ENCODE measurements around the gene PPP1R12C. TPM values are rescaled to one million over a fixed set of nuclear protein-coding genes. Genes with fewer than 3 reads are reported as not detected.

Gene PPP1R12C
- polyA plus RNA-seq, 3 donors, result 2.1 to 206 (median 2.6) TPM

DNA sequence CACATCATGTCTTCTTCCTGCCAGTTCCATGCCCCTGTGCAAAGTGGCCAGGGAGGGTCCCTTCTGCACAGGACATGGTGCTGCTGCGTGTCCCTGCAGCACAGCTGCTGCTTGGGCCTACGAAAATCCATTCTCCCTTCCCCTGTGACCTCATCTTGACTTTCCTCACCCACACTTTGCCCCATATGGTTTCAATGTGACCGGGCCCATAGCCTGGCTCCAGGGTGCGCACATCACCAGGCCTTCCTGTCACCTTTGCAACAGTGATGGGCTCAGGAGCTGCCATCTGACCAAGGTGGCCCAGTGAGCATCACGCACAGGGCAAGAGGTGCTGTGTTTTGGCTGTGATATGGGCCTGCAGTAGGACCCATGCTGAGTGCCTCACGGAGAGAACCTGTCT lies 10.8 kb downstream of the PPP1R12C start:
- H3K9me3 ChIP-seq (replicated peaks in 1 of 2; ENCODE audit: control insufficient read depth in 1 of 2, insufficient read depth in 1 of 2, low read length in 2 of 2), result peaks cover 0 to 11% of the 10 kb centered on the region in 2 donors
- Mint-ChIP-seq H3K4me1 (peaks cover 3% of the 10 kb centered on the region), H3K36me3 (peaks cover 53 to 77% of the 10 kb centered on the region in 2 donors), H3K27me3 (ENCODE audit: low read depth in 3 of 3) (peaks cover 0 to 1% (median 0%) of the 10 kb centered on the region in 3 donors), H3K27ac (no peak overlapping the region), H3K9me3 (peaks cover 1 to 8% (median 5%) of the 10 kb centered on the region in 7 donors), H3K4me3 (no peak overlapping the region)
- no peak overlapping the region for H3K4me3 ChIP-seq (replicated peaks in 1 of 3; ENCODE audit: low read depth in 2 of 3, low read length in 3 of 3)
- no peak overlapping the region for H2AFZ ChIP-seq (ENCODE audit: insufficient read depth, low read depth, low read length, poor library complexity, severe bottlenecking)
- H3K27ac ChIP-seq (ENCODE audit: low read depth in 1 of 2, low read length in 2 of 2), result no peak overlapping the region
- WGBS (ENCODE audit: insufficient coverage), result 92% methylated on average over 6 of the region's 6 CpGs
- peaks cover 46% of the 10 kb centered on the region for H3K79me2 ChIP-seq (ENCODE audit: insufficient read depth, low read length)
- intact Hi-C loops (cut with micrococcal nuclease), result no loop called here
- no peaks in the 10 kb centered on the region for H3K27me3 ChIP-seq (ENCODE audit: control insufficient read depth in 2 of 2, insufficient read depth in 2 of 2, low read length in 2 of 2)
- no peak overlapping the region for H3K4me2 ChIP-seq (replicated peaks; ENCODE audit: extremely low read depth, low read length, poor library complexity, severe bottlenecking)
- no peak overlapping the region for H3K9ac ChIP-seq (ENCODE audit: insufficient read depth, low read length, poor library complexity, severe bottlenecking)
- H3K4me1 ChIP-seq (ENCODE audit: control insufficient read depth in 1 of 2, insufficient read depth in 2 of 2, low read length in 2 of 2), result no peaks in the 10 kb centered on the region
- H4K20me1 ChIP-seq (ENCODE audit: insufficient read depth, low read length), result peaks cover 93% of the 10 kb centered on the region
- DNase-seq, result no peak
- TF ChIP-seq, protein P1, sequence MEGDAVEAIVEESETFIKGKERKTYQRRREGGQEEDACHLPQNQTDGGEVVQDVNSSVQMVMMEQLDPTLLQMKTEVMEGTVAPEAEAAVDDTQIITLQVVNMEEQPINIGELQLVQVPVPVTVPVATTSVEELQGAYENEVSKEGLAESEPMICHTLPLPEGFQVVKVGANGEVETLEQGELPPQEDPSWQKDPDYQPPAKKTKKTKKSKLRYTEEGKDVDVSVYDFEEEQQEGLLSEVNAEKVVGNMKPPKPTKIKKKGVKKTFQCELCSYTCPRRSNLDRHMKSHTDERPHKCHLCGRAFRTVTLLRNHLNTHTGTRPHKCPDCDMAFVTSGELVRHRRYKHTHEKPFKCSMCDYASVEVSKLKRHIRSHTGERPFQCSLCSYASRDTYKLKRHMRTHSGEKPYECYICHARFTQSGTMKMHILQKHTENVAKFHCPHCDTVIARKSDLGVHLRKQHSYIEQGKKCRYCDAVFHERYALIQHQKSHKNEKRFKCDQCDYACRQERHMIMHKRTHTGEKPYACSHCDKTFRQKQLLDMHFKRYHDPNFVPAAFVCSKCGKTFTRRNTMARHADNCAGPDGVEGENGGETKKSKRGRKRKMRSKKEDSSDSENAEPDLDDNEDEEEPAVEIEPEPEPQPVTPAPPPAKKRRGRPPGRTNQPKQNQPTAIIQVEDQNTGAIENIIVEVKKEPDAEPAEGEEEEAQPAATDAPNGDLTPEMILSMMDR (IDR thresholded peaks at IDR 0.05), result no peak
- peaks cover 47 to 72% of the 10 kb centered on the region in 2 donors for H3K36me3 ChIP-seq (replicated peaks in 1 of 2; ENCODE audit: control insufficient read depth in 1 of 2, insufficient read depth in 2 of 2, low read length in 2 of 2)

DNA sequence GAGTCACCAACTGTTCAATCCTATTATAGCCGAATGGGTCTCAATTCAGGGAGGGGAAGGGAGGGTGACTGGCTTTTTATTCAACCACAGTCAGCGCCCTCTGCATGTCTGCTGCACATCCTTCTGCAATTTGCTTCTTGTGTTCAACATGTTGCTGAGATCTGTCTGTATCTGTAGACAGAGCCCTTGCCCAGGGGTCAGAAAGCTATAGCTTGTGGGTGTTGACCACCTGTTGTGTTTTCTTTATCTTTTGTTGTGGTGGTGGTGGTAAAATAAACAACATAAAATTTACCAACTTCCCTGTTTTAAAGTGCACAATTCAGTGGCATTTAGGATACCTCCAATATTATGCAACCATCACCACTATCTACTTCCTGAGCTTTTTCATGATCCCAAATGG lies 12.2 kb downstream of the PPP1R12C start:
- no peak overlapping the region for H3K9ac ChIP-seq (ENCODE audit: insufficient read depth, low read length, poor library complexity, severe bottlenecking)
- WGBS (ENCODE audit: insufficient coverage), result 82% methylated on average over 2 of the region's 2 CpGs
- H3K36me3 Mint-ChIP-seq, result peaks cover 48 to 77% of the 10 kb centered on the region in 2 donors
- H3K4me3 Mint-ChIP-seq, result no peak overlapping the region
- intact Hi-C loops (cut with micrococcal nuclease), result no loop called here
- H3K36me3 ChIP-seq (replicated peaks in 1 of 2; ENCODE audit: control insufficient read depth in 1 of 2, insufficient read depth in 2 of 2, low read length in 2 of 2), result peaks cover 51 to 75% of the 10 kb centered on the region in 2 donors
- peaks cover 3% of the 10 kb centered on the region for H3K4me1 Mint-ChIP-seq
- no peak overlapping the region for H3K4me2 ChIP-seq (replicated peaks; ENCODE audit: extremely low read depth, low read length, poor library complexity, severe bottlenecking)
- peaks cover 0 to 11% of the 10 kb centered on the region in 2 donors for H3K9me3 ChIP-seq (replicated peaks in 1 of 2; ENCODE audit: control insufficient read depth in 1 of 2, insufficient read depth in 1 of 2, low read length in 2 of 2)
- no peak overlapping the region for H3K27ac ChIP-seq (ENCODE audit: low read depth in 1 of 2, low read length in 2 of 2)
- DNase-seq, result no peak
- H3K4me3 ChIP-seq (replicated peaks in 1 of 3; ENCODE audit: low read depth in 2 of 3, low read length in 3 of 3), result no peak overlapping the region
- H3K4me1 ChIP-seq (ENCODE audit: control insufficient read depth in 1 of 2, insufficient read depth in 2 of 2, low read length in 2 of 2), result no peaks in the 10 kb centered on the region
- peaks cover 36% of the 10 kb centered on the region for H3K79me2 ChIP-seq (ENCODE audit: insufficient read depth, low read length)
- H4K20me1 ChIP-seq (ENCODE audit: insufficient read depth, low read length), result peaks cover 88% of the 10 kb centered on the region
- no peaks in the 10 kb centered on the region for H3K27me3 ChIP-seq (ENCODE audit: control insufficient read depth in 2 of 2, insufficient read depth in 2 of 2, low read length in 2 of 2)
- TF ChIP-seq, protein P1 (IDR thresholded peaks at IDR 0.05), result no peak
- H3K27ac Mint-ChIP-seq, result peak overlapping the region in 2 of 7 donors; percentile 26 to 41
- peaks cover 1 to 8% (median 5%) of the 10 kb centered on the region in 7 donors for H3K9me3 Mint-ChIP-seq
- H2AFZ ChIP-seq (ENCODE audit: insufficient read depth, low read depth, low read length, poor library complexity, severe bottlenecking), result no peak overlapping the region
- peaks cover 0 to 1% (median 0%) of the 10 kb centered on the region in 3 donors for H3K27me3 Mint-ChIP-seq (ENCODE audit: low read depth in 3 of 3)
